ENCODE results near the gene CA4. TPM values are rescaled to one million over a fixed set of nuclear protein-coding genes. Genes with fewer than 3 reads are reported as not detected.

The CA4 gene
- total and polyA plus RNA-seq, 9 of the 15 experiments (the other 6 are each of a cell fraction or from before 2014, with no cell fraction given) = 0.13 TPM; not detected in 7

GRCh38 chr17:60139438-60140285 lies 10.1 kb upstream of the CA4 start (continued):
- TF ChIP-seq, protein P1, sequence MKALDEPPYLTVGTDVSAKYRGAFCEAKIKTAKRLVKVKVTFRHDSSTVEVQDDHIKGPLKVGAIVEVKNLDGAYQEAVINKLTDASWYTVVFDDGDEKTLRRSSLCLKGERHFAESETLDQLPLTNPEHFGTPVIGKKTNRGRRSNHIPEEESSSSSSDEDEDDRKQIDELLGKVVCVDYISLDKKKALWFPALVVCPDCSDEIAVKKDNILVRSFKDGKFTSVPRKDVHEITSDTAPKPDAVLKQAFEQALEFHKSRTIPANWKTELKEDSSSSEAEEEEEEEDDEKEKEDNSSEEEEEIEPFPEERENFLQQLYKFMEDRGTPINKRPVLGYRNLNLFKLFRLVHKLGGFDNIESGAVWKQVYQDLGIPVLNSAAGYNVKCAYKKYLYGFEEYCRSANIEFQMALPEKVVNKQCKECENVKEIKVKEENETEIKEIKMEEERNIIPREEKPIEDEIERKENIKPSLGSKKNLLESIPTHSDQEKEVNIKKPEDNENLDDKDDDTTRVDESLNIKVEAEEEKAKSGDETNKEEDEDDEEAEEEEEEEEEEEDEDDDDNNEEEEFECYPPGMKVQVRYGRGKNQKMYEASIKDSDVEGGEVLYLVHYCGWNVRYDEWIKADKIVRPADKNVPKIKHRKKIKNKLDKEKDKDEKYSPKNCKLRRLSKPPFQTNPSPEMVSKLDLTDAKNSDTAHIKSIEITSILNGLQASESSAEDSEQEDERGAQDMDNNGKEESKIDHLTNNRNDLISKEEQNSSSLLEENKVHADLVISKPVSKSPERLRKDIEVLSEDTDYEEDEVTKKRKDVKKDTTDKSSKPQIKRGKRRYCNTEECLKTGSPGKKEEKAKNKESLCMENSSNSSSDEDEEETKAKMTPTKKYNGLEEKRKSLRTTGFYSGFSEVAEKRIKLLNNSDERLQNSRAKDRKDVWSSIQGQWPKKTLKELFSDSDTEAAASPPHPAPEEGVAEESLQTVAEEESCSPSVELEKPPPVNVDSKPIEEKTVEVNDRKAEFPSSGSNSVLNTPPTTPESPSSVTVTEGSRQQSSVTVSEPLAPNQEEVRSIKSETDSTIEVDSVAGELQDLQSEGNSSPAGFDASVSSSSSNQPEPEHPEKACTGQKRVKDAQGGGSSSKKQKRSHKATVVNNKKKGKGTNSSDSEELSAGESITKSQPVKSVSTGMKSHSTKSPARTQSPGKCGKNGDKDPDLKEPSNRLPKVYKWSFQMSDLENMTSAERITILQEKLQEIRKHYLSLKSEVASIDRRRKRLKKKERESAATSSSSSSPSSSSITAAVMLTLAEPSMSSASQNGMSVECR (CRISPR knock-in tag; IDR thresholded peaks at IDR 0.05) = peak; percentile 100
- no peak for TF ChIP-seq E4F1 (CRISPR knock-in tag; IDR thresholded peaks at IDR 0.05; ENCODE audit: borderline replicate concordance)
- TF ChIP-seq RBM39 (optimal IDR thresholded peaks at IDR 0.05; ENCODE audit: low read depth, low read length) = no peak
- TF ChIP-seq MAX (CRISPR knock-in tag; IDR thresholded peaks at IDR 0.05) = peak; percentile 86
- no peak for TF ChIP-seq BRF1 (IDR thresholded peaks at IDR 0.05; ENCODE audit: borderline replicate concordance, extremely low read depth, insufficient read length)
- TF ChIP-seq FOXJ2 (tag; IDR thresholded peaks at IDR 0.05) = no peak
- TF ChIP-seq ERF (CRISPR knock-in tag; IDR thresholded peaks at IDR 0.05) = peak; percentile 78; the same call in 1 of the 2 replicates
- TF ChIP-seq MED1 (CRISPR knock-in tag; IDR thresholded peaks at IDR 0.05; ENCODE audit: borderline replicate concordance) = no peak; the same call in 1 of the 2 replicates
- no peak for TF ChIP-seq MCM5 (IDR thresholded peaks at IDR 0.05; ENCODE audit: low read depth)
- TF ChIP-seq NONO (IDR thresholded peaks at IDR 0.05; ENCODE audit: low read depth in 2 of 2, low read length in 1 of 2) = no peak
- no peak for TF ChIP-seq ESRRA (IDR thresholded peaks at IDR 0.05; ENCODE audit: borderline replicate concordance, low read depth)
- TF ChIP-seq MNT (conservative IDR thresholded peaks at IDR 0.05) = peak; percentile 56 to 90
- TF ChIP-seq E2F1 (CRISPR knock-in tag; IDR thresholded peaks at IDR 0.05) = no peak
- TF ChIP-seq ZNF282 (CRISPR knock-in tag; IDR thresholded peaks at IDR 0.05) = peak; percentile 93
